Measurements from ENCODE around the gene ARRDC5. TPM values are rescaled to one million over a fixed set of nuclear protein-coding genes. Genes with fewer than 3 reads are reported as not detected.

Gene ARRDC5
- total and polyA plus RNA-seq, 2 of the 8 experiments (the other 6 are each of a cell fraction or from before 2014, with no cell fraction given): not detected

DNA sequence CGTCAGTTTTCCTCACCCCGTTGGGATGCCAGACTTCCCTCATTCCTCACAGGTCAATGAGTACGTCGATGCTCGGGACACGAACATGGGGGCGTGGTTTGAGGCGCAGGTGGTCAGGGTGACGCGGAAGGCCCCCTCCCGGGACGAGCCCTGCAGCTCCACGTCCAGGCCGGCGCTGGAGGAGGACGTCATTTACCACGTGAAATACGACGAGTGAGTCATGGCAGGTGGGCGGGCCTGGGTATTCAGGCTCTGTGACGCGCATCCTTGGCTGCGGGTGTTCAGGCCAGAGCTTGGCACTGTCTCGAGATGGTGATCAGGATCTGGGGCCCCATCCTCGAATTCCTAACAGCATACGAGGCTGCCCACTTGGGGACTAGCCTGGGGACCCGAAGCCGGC, 28.0 kb upstream of the ARRDC5 start:
- Histone ChIP-seq H3K4ac (replicated peaks; ENCODE audit: insufficient read length, low read depth, low read length) (no peak overlapping the region), H3K14ac (ENCODE audit: insufficient read length) (no peak overlapping the region), H4K8ac (ENCODE audit: extremely low read depth, insufficient read depth, low read length) (no peak overlapping the region), H3K9me3 (ENCODE audit: insufficient read depth in 2 of 2, low read depth in 1 of 2, low read length in 1 of 2) (no peaks in the 10 kb centered on the region), H2AFZ (ENCODE audit: low read length) (no peak overlapping the region), H4K5ac (ENCODE audit: insufficient read length, low read depth, low read length) (no peak overlapping the region), H4K20me1 (replicated peaks in 1 of 2; ENCODE audit: control insufficient read depth in 1 of 2, insufficient read depth in 2 of 2, low read length in 2 of 2) (peaks cover 14 to 18% of the 10 kb centered on the region in 2 experiments), H2AK5ac (ENCODE audit: low read depth, low read length) (no peak overlapping the region), H3K79me2 (ENCODE audit: control insufficient read depth in 1 of 2, insufficient read depth in 2 of 2, low read length in 2 of 2) (peaks cover 0 to 20% of the 10 kb centered on the region in 2 experiments; a peak in 1 of 4 replicates), H3K36me3 (ENCODE audit: control insufficient read depth in 2 of 4, insufficient read depth in 4 of 4, low read length in 3 of 4) (peaks cover 4 to 39% (median 24%) of the 10 kb centered on the region in 4 experiments; a peak in 6 of 8 replicates), H3K23me2 (ENCODE audit: low read depth, low read length) (no peaks in the 10 kb centered on the region), H2BK5ac (ENCODE audit: low read depth, low read length) (no peak overlapping the region), H3K56ac (replicated peaks; ENCODE audit: insufficient read length, low read depth, low read length) (no peak overlapping the region), H3K23ac (ENCODE audit: insufficient read length) (no peak overlapping the region), H3K79me1 (ENCODE audit: low read depth, low read length) (peaks cover 4% of the 10 kb centered on the region), H2BK15ac (ENCODE audit: low read length) (no peak overlapping the region), H2BK20ac (ENCODE audit: low read length) (no peak overlapping the region), H3K4me2 (ENCODE audit: insufficient read depth in 1 of 2, low read depth in 2 of 2, low read length in 2 of 2) (no peak overlapping the region), H3K4me1 (replicated peaks in 1 of 4; ENCODE audit: control insufficient read depth in 3 of 4, insufficient read depth in 4 of 4, low read length in 3 of 4) (peaks cover 0 to 10% (median 4%) of the 10 kb centered on the region in 4 experiments; a peak in 3 of 7 replicates), H2BK120ac (replicated peaks; ENCODE audit: low read depth, low read length) (no peak overlapping the region), H2BK12ac (ENCODE audit: low read depth, low read length) (no peak overlapping the region), H3K27me3 (replicated peaks in 1 of 4; ENCODE audit: control insufficient read depth in 3 of 4, extremely low read depth in 1 of 4, insufficient read depth in 3 of 4, low read length in 3 of 4) (no peaks in the 10 kb centered on the region), H4K91ac (replicated peaks; ENCODE audit: insufficient read length, low read length) (no peak overlapping the region), H3K9ac (replicated peaks in 1 of 4; ENCODE audit: extremely low read depth in 1 of 4, low read depth in 3 of 4, low read length in 3 of 4) (0 out of 7 replicates have a peak overlapping the region, but pooled peaks of 1 of the 4 experiments have one; percentile 11), H3K4me3 (ENCODE audit: extremely low read depth in 1 of 4, insufficient read depth in 2 of 4, low read depth in 3 of 4, low read length in 4 of 4) (no peak overlapping the region), H3K27ac (ENCODE audit: low read depth, low read length) (no peak overlapping the region), H3K18ac (ENCODE audit: extremely low read depth, low read length) (no peak overlapping the region)
- no peak for FAIRE-seq
- no peak for DNase-seq (ENCODE audit: low read depth in 1 of 2, low spot score in 2 of 2)
- TF ChIP-seq CREB1 (IDR thresholded peaks at IDR 0.05): no peak
- no peak for TF ChIP-seq RFX5 (IDR thresholded peaks at IDR 0.05; ENCODE audit: borderline replicate concordance, low read depth, low read length)
- TF ChIP-seq, protein P1, sequence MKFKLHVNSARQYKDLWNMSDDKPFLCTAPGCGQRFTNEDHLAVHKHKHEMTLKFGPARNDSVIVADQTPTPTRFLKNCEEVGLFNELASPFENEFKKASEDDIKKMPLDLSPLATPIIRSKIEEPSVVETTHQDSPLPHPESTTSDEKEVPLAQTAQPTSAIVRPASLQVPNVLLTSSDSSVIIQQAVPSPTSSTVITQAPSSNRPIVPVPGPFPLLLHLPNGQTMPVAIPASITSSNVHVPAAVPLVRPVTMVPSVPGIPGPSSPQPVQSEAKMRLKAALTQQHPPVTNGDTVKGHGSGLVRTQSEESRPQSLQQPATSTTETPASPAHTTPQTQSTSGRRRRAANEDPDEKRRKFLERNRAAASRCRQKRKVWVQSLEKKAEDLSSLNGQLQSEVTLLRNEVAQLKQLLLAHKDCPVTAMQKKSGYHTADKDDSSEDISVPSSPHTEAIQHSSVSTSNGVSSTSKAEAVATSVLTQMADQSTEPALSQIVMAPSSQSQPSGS (IDR thresholded peaks at IDR 0.05; ENCODE audit: low read length): no peak
- no peak for TF ChIP-seq SP1 (IDR thresholded peaks at IDR 0.05; ENCODE audit: low read depth, low read length)
- TF ChIP-seq TBP (IDR thresholded peaks at IDR 0.05; ENCODE audit: low read depth, low read length): no peak
- TF ChIP-seq EZH2 (IDR thresholded peaks at IDR 0.05; ENCODE audit: low read depth, low read length, severe bottlenecking): no peak
- TF ChIP-seq TEAD4 (IDR thresholded peaks at IDR 0.05; ENCODE audit: low read depth, low read length): no peak
- no peak for TF ChIP-seq RAD21 (IDR thresholded peaks at IDR 0.05 in 1 of 2, conservative IDR thresholded peaks at IDR 0.05 in 1 of 2; ENCODE audit: low read depth in 2 of 2, low read length in 2 of 2)
- no peak for TF ChIP-seq SIRT6 (IDR thresholded peaks at IDR 0.05; ENCODE audit: low read length)
- CTCF ChIA-PET (ENCODE audit: partially characterized antibody): interaction anchor here (0.8 to 7.9 kb wide), 5 partner anchors 9 to 100 kb away, joined by 3 to 51 read pairs (median 13); no protein-coding TSS in a partner anchor
- POLR2A ChIA-PET (ENCODE audit: partially characterized antibody): no interaction called here
- WGBS, 2 experiments (ENCODE audit: extremely low coverage in 1 of 2, insufficient coverage in 1 of 2, insufficient read length in 1 of 2, insufficient replicate concordance in 2 of 2, low coverage in 1 of 2, low lambda C conversion rate in 2 of 2, missing lambda C conversion rate in 1 of 2): 94% methylated on average over 28 of the region's 28 CpGs; no CpG with 5 or more reads in 1 of the 2 experiments

Data from H1 (cell line).